HL-60/S4 (cell line): ENCODE measurements around the gene KLHL25.

Experiments
- in situ Hi-C: fragments of 300-500 bp; cut with MboI; formaldehyde crosslinking; loops from 2 replicates; pipeline ENCODE4 v1.14.3; 2022; ENCODE audit warnings: low sequenced_read_pairs

Gene KLHL25

GRCh38 chr15:85778107-85778776 lies 16.5 kb downstream of the KLHL25 start:
- in situ Hi-C loops = no loop called here

- in situ Hi-C loops = no loop called here
Measured at GRCh38 chr15:85777250-85778106, 17.2 kb downstream of the KLHL25 start.

GRCh38 chr15:85773970-85774369 lies 20.8 kb downstream of the KLHL25 start:
- in situ Hi-C loops = no loop called here

GRCh38 chr15:85773249-85773648 lies 21.5 kb downstream of the KLHL25 start:
- in situ Hi-C loops = no loop called here

GRCh38 chr15:85772668-85773067 lies 22.1 kb downstream of the KLHL25 start:
- in situ Hi-C loops = no loop called here

GRCh38 chr15:85771781-85772445 lies 22.8 kb downstream of the KLHL25 start:
- in situ Hi-C loops = no loop called here

- in situ Hi-C loops = no loop called here
Measured at GRCh38 chr15:85771271-85771670, 23.5 kb downstream of the KLHL25 start.

GRCh38 chr15:85770096-85771041 lies 24.4 kb downstream of the KLHL25 start:
- in situ Hi-C loops = no loop called here

GRCh38 chr15:85769182-85769900 lies 25.4 kb downstream of the KLHL25 start:
- in situ Hi-C loops = no loop called here

GRCh38 chr15:85768595-85769168 lies 26.0 kb downstream of the KLHL25 start:
- in situ Hi-C loops = no loop called here

GRCh38 chr15:85767785-85768529 lies 26.8 kb downstream of the KLHL25 start:
- in situ Hi-C loops = no loop called here

GRCh38 chr15:85766001-85766831 lies 28.5 kb downstream of the KLHL25 start:
- in situ Hi-C loops = no loop called here

- in situ Hi-C loops = no loop called here
Measured at GRCh38 chr15:85764649-85765277, 30.0 kb downstream of the KLHL25 start.

- in situ Hi-C loops = no loop called here
Measured at GRCh38 chr15:85763673-85764633, 30.8 kb downstream of the KLHL25 start.

GRCh38 chr15:85763157-85763556 lies 31.6 kb downstream of the KLHL25 start:
- in situ Hi-C loops = no loop called here

GRCh38 chr15:85762756-85763127 lies 32.0 kb downstream of the KLHL25 start:
- in situ Hi-C loops = no loop called here
